ENCODE results near the gene NFS1.

DNA sequence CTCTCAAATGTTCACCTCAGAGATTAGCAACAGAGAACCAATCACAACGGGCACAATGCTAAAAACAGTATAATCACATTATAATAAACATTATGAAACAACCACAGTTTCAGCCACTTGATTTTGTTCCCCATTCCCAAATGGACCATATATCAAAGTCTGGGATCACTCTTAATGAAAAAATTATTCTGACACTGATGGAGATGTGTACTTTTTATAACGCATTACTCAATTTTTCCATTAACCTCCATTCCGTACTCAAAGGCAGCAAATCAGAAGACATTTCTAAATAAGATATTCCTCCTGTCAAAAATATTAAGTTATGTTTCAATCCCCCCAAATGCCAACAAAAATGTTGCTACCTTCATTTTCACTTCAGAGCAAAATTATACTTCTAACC, 37.2 kb downstream of the NFS1 start:
- TF ChIP-seq EZH2phosphoT487 (IDR thresholded peaks at IDR 0.05; ENCODE audit: insufficient read depth, low read depth) (no peak), EZH2 (IDR thresholded peaks at IDR 0.05; ENCODE audit: insufficient read depth, poor library complexity, severe bottlenecking) (no peak)

Measured in GM23248 (cell line).